GM12878 (cell line): ENCODE data around the gene TRAF7. TPM values are rescaled to one million over a fixed set of nuclear protein-coding genes. Genes with fewer than 3 reads are reported as not detected.

Source experiments
- ATAC-seq: fragments of 200-7000 bp; cut with Tn5 transposase; 3 replicates; pipeline ENCODE4 v1.9.1; 2020; ENCODE audit warnings: mild to moderate bottlenecking, moderate library complexity
- BruUV-seq: library from RNA; stranded (reverse); fragments of 400-500 nt; replicated peaks from 2 replicates; lab custom pipeline; 2021; lab: Mats Ljungman, UMichigan
- CTCF ChIA-PET: fragments of 300-600 bp; sonication (Branson Sonifier 250); formaldehyde crosslinking; extraction: SDS; loops from one replicate; lab custom pipeline; 2021; ENCODE audit warnings: inconsistent platforms; lab: Yijun Ruan, JAX
- POLR2A ChIA-PET: fragments of 350-600 bp; formaldehyde crosslinking; extraction: SDS; loops from one replicate; lab custom pipeline; 2021; ENCODE audit warnings: inconsistent platforms; lab: Charles Lee
- RAD21 ChIA-PET: fragments of 300-600 bp; sonication (Branson Sonifier 250); formaldehyde crosslinking; loops from one replicate; lab custom pipeline; 2023; ENCODE audit warnings: antibody characterized with exemption; ENCODE audit not compliant: unreplicated experiment; lab: Charles Lee
- SMC1A ChIA-PET: fragments of 300-600 bp; sonication (Branson Sonifier 250); formaldehyde crosslinking; loops from one replicate; lab custom pipeline; 2023; ENCODE audit not compliant: unreplicated experiment, uncharacterized antibody; lab: Charles Lee
- DNase-seq: peaks from one replicate; pipeline ENCODE4 v3.0.0-alpha.2; 2011; ENCODE audit warnings: low read depth, low spot score
- FAIRE-seq: peaks from 3 replicates; lab custom pipeline; 2011; peaks lifted over from hg19 to GRCh38; lab: Jason Lieb, UNC
- H2AFZ ChIP-seq: 2 replicates; pipeline ENCODE4 v1.6.0; 2011; ENCODE audit warnings: low read depth, low read length, control low read depth; ENCODE audit not compliant: control insufficient read depth
- H3K27ac ChIP-seq: 2 replicates; pipeline ENCODE4 v1.5.1; 2011; ENCODE audit warnings: control low read depth; ENCODE audit not compliant: control insufficient read depth, insufficient read depth
- H3K27me3 ChIP-seq, 2 experiments: replicated peaks in 1 of 2; 2 replicates each; pipeline versions ENCODE4 v1.6.0 to v1.6.1; 2011; ENCODE audit warnings: low read length in 1 of 2; ENCODE audit not compliant: control insufficient read depth in 2 of 2, insufficient read depth in 2 of 2
- H3K36me3 ChIP-seq, 2 experiments: 2 replicates each; pipeline ENCODE4 v1.5.1; 2011; ENCODE audit warnings: low read length in 1 of 2; ENCODE audit not compliant: control insufficient read depth in 2 of 2, insufficient read depth in 2 of 2
- H3K4me1 ChIP-seq: 2 replicates; pipeline ENCODE4 v1.6.1; 2011; ENCODE audit warnings: mild to moderate bottlenecking, low read length, moderate library complexity, mixed read lengths; ENCODE audit not compliant: control insufficient read depth, insufficient read depth
- H3K4me2 ChIP-seq: 2 replicates; pipeline ENCODE4 v1.6.0; 2011; ENCODE audit warnings: control low read depth; ENCODE audit not compliant: control insufficient read depth, insufficient read depth
- H3K4me3 ChIP-seq: fragments of 200-600 bp; sonication (generic); 2 replicates; pipeline ENCODE4 v1.5.1; 2016
- H3K79me2 ChIP-seq: 2 replicates; pipeline ENCODE4 v1.6.0; 2011; ENCODE audit warnings: low read length; ENCODE audit not compliant: control insufficient read depth, insufficient read depth
- H3K9ac ChIP-seq: 2 replicates; pipeline ENCODE4 v1.8.0; 2011; ENCODE audit warnings: low read length, control low read depth, mixed read lengths; ENCODE audit not compliant: control insufficient read depth, insufficient read depth
- H3K9me3 ChIP-seq: replicated peaks from 3 replicates; pipeline ENCODE4 v1.5.1; 2011; ENCODE audit warnings: mild to moderate bottlenecking, low read length; ENCODE audit not compliant: control insufficient read depth, insufficient read depth
- H4K20me1 ChIP-seq: 2 replicates; pipeline ENCODE4 v1.6.0; 2011; ENCODE audit not compliant: control insufficient read depth, insufficient read depth
- CTCF ChIP-seq, 3 experiments: IDR thresholded peaks in 2 of 3; conservative IDR thresholded peaks in 1 of 3; 2 replicates each; pipeline ENCODE4 v1.5.1; 2011; ENCODE audit warnings: low read depth in 3 of 3, low read length in 3 of 3, mild to moderate bottlenecking in 3 of 3, control low read depth in 2 of 3, moderate library complexity in 2 of 3, inconsistent platforms in 1 of 3, mixed read lengths in 1 of 3; ENCODE audit not compliant: control insufficient read depth in 2 of 3, insufficient read depth in 1 of 3; ENCODE audit errors: extremely low read depth in 1 of 3
- DPF2 ChIP-seq: fragments of 450-650 bp; IDR thresholded peaks from 2 replicates; pipeline ENCODE4 v1.6.1; 2017; ENCODE audit warnings: mild to moderate bottlenecking
- NFXL1 ChIP-seq: fragments of 450-650 bp; IDR thresholded peaks from 2 replicates; pipeline ENCODE4 v1.6.1; 2017; ENCODE audit warnings: antibody characterized with exemption, mild to moderate bottlenecking, borderline replicate concordance
- PML ChIP-seq: IDR thresholded peaks from 2 replicates; pipeline ENCODE4 v1.6.1; 2012; ENCODE audit warnings: low read length, inconsistent platforms
- SKIL ChIP-seq: fragments of 450-650 bp; IDR thresholded peaks from 2 replicates; pipeline ENCODE4 v1.6.1; 2017; ENCODE audit warnings: mild to moderate bottlenecking, low read depth, inconsistent platforms; ENCODE audit not compliant: poor library complexity, severe bottlenecking
- SREBF2 ChIP-seq: IDR thresholded peaks from 2 replicates; pipeline ENCODE4 v1.6.1; 2012; ENCODE audit warnings: mild to moderate bottlenecking, low read length
- ZNF687 ChIP-seq: fragments of 450-650 bp; IDR thresholded peaks from 2 replicates; pipeline ENCODE4 v1.6.1; 2017; ENCODE audit warnings: mild to moderate bottlenecking, moderate library complexity
- WGBS: methylation state at CpG from one replicate; pipeline ENCODE4 v1.1.6; 2016; ENCODE audit warnings: low lambda C conversion rate; ENCODE audit not compliant: insufficient replicate concordance, insufficient coverage; ENCODE audit errors: missing lambda C conversion rate; 5-methylcytosine and 5-hydroxymethylcytosine counted together
- in situ Hi-C: fragments of 300-500 bp; cut with MboI; formaldehyde crosslinking; loops from 9 replicates; pipeline ENCODE4 v1.14.3; 2018; ENCODE audit warnings: mixed read lengths
- intact Hi-C: fragments of 100-400 bp; cut with micrococcal nuclease; formaldehyde crosslinking; loops from one replicate; pipeline ENCODE4 v1.14.2; 2022; ENCODE audit not compliant: unreplicated experiment
- polyA plus RNA-seq, 11 experiments: library from polyadenylated mRNA; depleted of rRNA in 4 of 11; unstranded in 6 of 11; stranded (reverse) in 5 of 11; fragments of >200 nt; fragmentation: Nextera tagmentation in 4 of 11; fragmentation: Illumina TruSeq in 1 of 11; extraction: Ambion mirVana in 4 of 11; extraction: Trizol in 1 of 11; gene quantifications; 1 replicate in 1 of 11; 2 replicates in 10 of 11; pipeline versions ENCODE4 v1.2.1 to v1.2.3, GENCODE V29; 2011 to 2016; ENCODE audit warnings: inconsistent platforms in 2 of 11, missing spikeins in 2 of 11, low read depth in 1 of 11
- total RNA-seq, 4 experiments: library from RNA; depleted of rRNA in 3 of 4; stranded (reverse); fragments of >200 nt in 3 of 4; fragmentation: Illumina TruSeq in 1 of 4; extraction: Trizol in 1 of 4; gene quantifications; 2 replicates each; pipeline versions ENCODE4 v1.2.1 to v1.2.3, GENCODE V29; 2013 to 2021

TRAF7 gene
- total and polyA plus RNA-seq, 10 of the 15 experiments (the other 5 are each of a cell fraction or from before 2014, with no cell fraction given) = 0.61 to 87.0 (median 30.0) TPM

- TF ChIP-seq CTCF (IDR thresholded peaks at IDR 0.05 in 2 of 3, conservative IDR thresholded peaks at IDR 0.05 in 1 of 3; ENCODE audit: control insufficient read depth in 2 of 3, extremely low read depth in 1 of 3, insufficient read depth in 1 of 3, low read depth in 3 of 3, low read length in 3 of 3) (no peak), SREBF2 (no peak), ZNF687 (no peak)
Observed at GRCh38 chr16:2180461-2180860, 24.9 kb downstream of the TRAF7 start (continued).

- no TSS peak for BruUV-seq
- no peak overlapping the region for H3K9ac ChIP-seq
- H3K4me1 ChIP-seq = no peaks in the 10 kb centered on the region
- H3K9me3 ChIP-seq = no peaks in the 10 kb centered on the region
- SMC1A ChIA-PET = no interaction called here
- DNase-seq = no peak
- in situ Hi-C loops (no loop called here), intact Hi-C loops (no loop called here)
- H3K27me3 ChIP-seq = no peaks in the 10 kb centered on the region; a peak in 1 of 4 replicates
- CTCF ChIA-PET = no interaction called here
- H3K4me2 ChIP-seq = no peak overlapping the region
- H3K4me3 ChIP-seq = no peak overlapping the region
- no peaks in the 10 kb centered on the region for H3K79me2 ChIP-seq
- no peak overlapping the region for H3K27ac ChIP-seq
- RAD21 ChIA-PET = no interaction called here
- peaks cover 0 to 2% of the 10 kb centered on the region in 2 experiments; a peak in 2 of 4 replicates for H3K36me3 ChIP-seq
- POLR2A ChIA-PET = no interaction called here
- 97% methylated on average over 27 of the region's 46 CpGs for WGBS
- FAIRE-seq = no peak
- no peak for ATAC-seq
- H4K20me1 ChIP-seq = no peaks in the 10 kb centered on the region
- no peak overlapping the region for H2AFZ ChIP-seq
- TF ChIP-seq DPF2 (no peak), NFXL1 (no peak), SKIL (no peak), PML (no peak)
Observed at GRCh38 chr16:2180962-2181923, 25.7 kb downstream of the TRAF7 start.
